ENCODE measurements around the gene PLAC1. TPM values are rescaled to one million over a fixed set of nuclear protein-coding genes. Genes with fewer than 3 reads are reported as not detected.

PLAC1 gene
- total RNA-seq, 1 experiment from 2014 or later, result 0.51 TPM

- intact Hi-C loops (cut with micrococcal nuclease; ENCODE audit: unreplicated experiment) (no loop called here), in situ Hi-C loops (cut with HindIII; ENCODE audit: low pct_unique_long_range_greater_than_20kb, low sequenced_read_pairs) (no loop called here)
- ChIA-PET POLR2A (no interaction called here), CTCF (no interaction called here)
- no TSS peak for BruUV-seq (replicated peaks)
- ATAC-seq, result no peak
- no peaks in the 10 kb centered on the region for H3K27me3 ChIP-seq (ENCODE audit: control insufficient read depth, insufficient read depth, low read length)
- no peak for DNase-seq (ENCODE audit: low read depth, low spot score)
- TF ChIP-seq CTCF (IDR thresholded peaks at IDR 0.05), result no peak
- no peak for TF ChIP-seq REST (IDR thresholded peaks at IDR 0.05; ENCODE audit: insufficient read depth in 1 of 2, low read depth in 2 of 2, low read length in 1 of 2)
- no peak for TF ChIP-seq TCF7L2 (IDR thresholded peaks at IDR 0.05; ENCODE audit: low read depth, low read length)
- no peak for TF ChIP-seq SIN3A (IDR thresholded peaks at IDR 0.05; ENCODE audit: borderline replicate concordance, insufficient read depth, low read depth, low read length)
- TF ChIP-seq POLR2AphosphoS5 (IDR thresholded peaks at IDR 0.05; ENCODE audit: low read depth, low read length), result no peak
- peaks cover 6% of the 10 kb centered on the region for H3K4me1 ChIP-seq (ENCODE audit: control insufficient read depth, insufficient read depth, low read length)
- H3K4me3 ChIP-seq (ENCODE audit: low read depth in 2 of 2, low read length in 2 of 2), result no peak overlapping the region
- H3K36me3 ChIP-seq (ENCODE audit: control insufficient read depth, insufficient read depth, low read length), result no peaks in the 10 kb centered on the region
- no peak overlapping the region for H3K27ac ChIP-seq (ENCODE audit: low read length)
- no peaks in the 10 kb centered on the region for H3K9me3 ChIP-seq (ENCODE audit: control insufficient read depth, insufficient read depth, low read depth, low read length)
These were observed 33.0 kb downstream of the PLAC1 start for GRCh38 chrX:134625315-134625718.

GRCh38 chrX:134624046-134624430 is 34.2 kb downstream of the PLAC1 start:
- H3K27me3 ChIP-seq (ENCODE audit: control insufficient read depth, insufficient read depth, low read length), result no peaks in the 10 kb centered on the region
- ChIA-PET CTCF (no interaction called here), POLR2A (no interaction called here)
- ATAC-seq (no peak), DNase-seq (ENCODE audit: low read depth, low spot score) (no peak)
- no peak overlapping the region for H3K27ac ChIP-seq (ENCODE audit: low read length)
- in situ Hi-C loops (cut with HindIII; ENCODE audit: low pct_unique_long_range_greater_than_20kb, low sequenced_read_pairs), result no loop called here
- intact Hi-C loops (cut with micrococcal nuclease; ENCODE audit: unreplicated experiment), result no loop called here
- BruUV-seq (replicated peaks), result no TSS peak
- H3K36me3 ChIP-seq (ENCODE audit: control insufficient read depth, insufficient read depth, low read length), result no peaks in the 10 kb centered on the region
- no peaks in the 10 kb centered on the region for H3K9me3 ChIP-seq (ENCODE audit: control insufficient read depth, insufficient read depth, low read depth, low read length)
- no peak overlapping the region for H3K4me3 ChIP-seq (ENCODE audit: low read depth in 2 of 2, low read length in 2 of 2)
- TF ChIP-seq SIN3A (IDR thresholded peaks at IDR 0.05; ENCODE audit: borderline replicate concordance, insufficient read depth, low read depth, low read length) (no peak), REST (IDR thresholded peaks at IDR 0.05; ENCODE audit: insufficient read depth in 1 of 2, low read depth in 2 of 2, low read length in 1 of 2) (no peak), POLR2AphosphoS5 (IDR thresholded peaks at IDR 0.05; ENCODE audit: low read depth, low read length) (no peak), CTCF (IDR thresholded peaks at IDR 0.05) (no peak), TCF7L2 (IDR thresholded peaks at IDR 0.05; ENCODE audit: low read depth, low read length) (no peak)
- H3K4me1 ChIP-seq (ENCODE audit: control insufficient read depth, insufficient read depth, low read length), result peaks cover 6% of the 10 kb centered on the region
